GM18519 (cell line): ENCODE data around the gene PHF14.

ENCODE experiments used
- ATAC-seq: cut with Tn5 transposase; IDR thresholded peaks from one replicate; pipeline ENCODE4 v1.9.1; 2021; ENCODE audit warnings: mild to moderate bottlenecking, moderate library complexity; ENCODE audit not compliant: unreplicated experiment, low FRiP score

PHF14 gene

GRCh38 chr7:11170175-11170574 is 196.5 kb downstream of the PHF14 start:
- ATAC-seq = no peak

- ATAC-seq = no peak
These were observed 197.3 kb downstream of the PHF14 start for GRCh38 chr7:11170863-11171568.

GRCh38 chr7:11171569-11172192 is 198.0 kb downstream of the PHF14 start:
- no peak for ATAC-seq

- ATAC-seq = no peak
These were observed 199.2 kb downstream of the PHF14 start for GRCh38 chr7:11172835-11173234.

GRCh38 chr7:11175371-11175770 is 201.7 kb downstream of the PHF14 start:
- no peak for ATAC-seq

DNA sequence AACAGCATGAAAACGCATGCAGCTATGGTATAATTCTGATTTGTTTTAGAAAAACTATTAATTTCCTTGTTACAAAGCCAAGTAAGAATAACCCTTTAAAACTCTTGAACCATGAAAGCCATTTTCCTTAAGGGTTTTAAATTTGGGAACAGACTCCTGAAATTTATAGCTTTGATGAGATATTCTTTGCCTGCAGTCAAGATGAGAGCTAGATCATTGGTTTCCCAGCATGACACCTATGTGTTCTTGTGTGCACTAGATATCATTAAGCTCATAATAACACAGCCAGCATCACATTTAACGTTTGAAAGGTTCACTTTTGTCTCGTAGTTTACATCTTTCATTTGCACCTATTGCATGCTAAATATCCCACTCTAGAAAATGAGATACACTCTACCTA is 202.2 kb downstream of the PHF14 start:
- ATAC-seq = no peak

DNA sequence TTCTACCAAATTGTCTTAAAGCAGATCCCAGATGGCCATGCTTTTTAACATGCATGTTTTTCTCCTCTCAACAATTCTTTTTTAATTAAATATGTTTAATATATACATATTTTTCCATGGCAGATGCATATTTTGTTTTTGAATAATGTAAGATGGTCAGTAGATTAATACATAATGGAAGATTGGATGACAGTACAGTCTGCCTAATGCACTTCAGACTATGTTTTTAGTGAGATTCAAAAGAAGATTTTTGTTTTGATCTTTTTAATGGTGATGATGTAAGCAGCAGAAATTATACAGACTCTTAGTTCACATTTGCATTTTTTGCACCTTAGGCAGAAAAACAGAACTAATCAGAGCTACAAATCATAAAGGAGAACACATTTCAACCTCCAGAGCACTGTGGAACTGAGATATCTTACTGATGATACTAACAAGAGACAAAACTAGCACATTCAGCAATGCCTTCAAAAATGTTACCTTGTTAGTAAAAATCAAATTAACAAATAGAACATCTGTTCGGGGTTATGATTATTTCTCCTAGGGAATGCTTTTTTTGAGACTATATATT is 203.4 kb downstream of the PHF14 start:
- ATAC-seq = no peak

GRCh38 chr7:11177793-11178192 is 204.1 kb downstream of the PHF14 start:
- ATAC-seq = no peak

DNA sequence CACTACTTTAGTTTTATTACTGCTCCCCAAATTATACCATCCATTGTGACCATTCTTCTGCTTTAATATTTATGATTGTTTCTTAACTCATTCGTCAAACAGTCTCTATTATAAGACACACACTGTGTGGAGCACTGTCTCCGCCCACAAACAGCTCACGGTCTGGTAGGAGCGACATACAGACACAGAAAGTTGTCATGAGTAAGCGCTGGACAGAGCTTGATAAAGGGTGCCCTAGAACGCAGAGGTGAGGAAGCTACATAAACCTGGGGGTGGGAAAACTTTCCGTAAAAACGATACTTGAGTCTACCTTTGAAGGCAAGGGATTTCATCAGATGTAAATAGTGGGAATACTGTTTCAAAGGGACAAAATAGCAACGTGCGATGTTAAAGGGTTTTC is 207.9 kb downstream of the PHF14 start:
- ATAC-seq = no peak

GRCh38 chr7:11182736-11183135 is 209.1 kb downstream of the PHF14 start:
- no peak for ATAC-seq

DNA sequence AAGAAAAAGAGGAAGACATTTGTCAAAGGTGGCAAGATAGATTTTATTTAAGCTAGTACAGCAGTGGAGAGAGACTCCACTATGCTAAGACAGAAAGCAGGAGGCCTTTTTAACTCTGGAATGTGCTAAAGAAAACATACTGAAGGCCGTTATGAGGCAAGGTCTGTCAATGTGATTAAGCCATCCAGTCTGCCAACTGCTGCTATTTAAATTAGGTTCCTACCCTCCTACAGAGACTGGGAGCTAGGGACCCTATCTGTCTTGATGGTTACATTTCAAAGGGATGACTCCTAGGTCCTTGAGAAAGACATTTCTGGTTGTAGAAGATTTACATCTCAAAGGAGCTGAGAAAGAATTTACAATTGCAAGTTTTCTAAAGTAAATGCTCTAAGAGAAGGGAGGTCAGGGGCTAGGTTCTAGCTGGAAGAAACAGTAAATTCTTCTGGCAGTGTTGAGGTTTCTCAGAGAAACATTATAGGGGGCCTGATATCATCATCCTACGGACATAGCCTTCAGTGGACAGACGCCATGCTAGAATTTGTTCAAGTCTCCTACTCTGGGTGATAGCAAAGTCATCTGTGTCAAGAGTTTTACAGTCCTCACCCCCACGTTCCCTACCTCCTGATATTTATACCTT is 211.6 kb downstream of the PHF14 start:
- ATAC-seq = no peak

GRCh38 chr7:11188529-11189310 is 215.0 kb downstream of the PHF14 start:
- ATAC-seq = no peak

- ATAC-seq = no peak
These were observed 217.4 kb downstream of the PHF14 start for GRCh38 chr7:11191081-11191480.

- ATAC-seq = no peak
These were observed 218.0 kb downstream of the PHF14 start for GRCh38 chr7:11191574-11192220.

GRCh38 chr7:11192506-11192905 is 218.8 kb downstream of the PHF14 start:
- ATAC-seq = no peak

- ATAC-seq = no peak
These were observed 219.6 kb downstream of the PHF14 start for GRCh38 chr7:11193131-11193867.

DNA sequence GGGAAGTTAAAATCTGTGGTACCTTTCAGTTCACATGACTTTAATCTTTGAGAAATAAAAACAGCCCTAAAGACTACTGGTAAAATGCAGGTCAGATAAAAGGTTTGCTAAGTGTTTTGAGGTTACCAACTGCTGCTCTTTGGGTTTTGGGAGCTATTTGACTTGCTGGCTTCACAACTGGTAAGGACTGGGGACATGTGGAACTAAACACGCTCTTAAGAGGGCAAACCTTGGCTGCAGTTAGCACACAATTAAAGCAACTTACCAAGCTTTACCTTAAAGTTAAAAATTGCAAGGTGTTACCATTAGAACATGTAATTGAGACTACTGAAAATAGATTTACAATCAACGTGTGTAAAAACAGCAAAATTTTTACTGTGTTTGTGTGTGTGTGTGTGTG is 220.2 kb downstream of the PHF14 start:
- no peak for ATAC-seq

DNA sequence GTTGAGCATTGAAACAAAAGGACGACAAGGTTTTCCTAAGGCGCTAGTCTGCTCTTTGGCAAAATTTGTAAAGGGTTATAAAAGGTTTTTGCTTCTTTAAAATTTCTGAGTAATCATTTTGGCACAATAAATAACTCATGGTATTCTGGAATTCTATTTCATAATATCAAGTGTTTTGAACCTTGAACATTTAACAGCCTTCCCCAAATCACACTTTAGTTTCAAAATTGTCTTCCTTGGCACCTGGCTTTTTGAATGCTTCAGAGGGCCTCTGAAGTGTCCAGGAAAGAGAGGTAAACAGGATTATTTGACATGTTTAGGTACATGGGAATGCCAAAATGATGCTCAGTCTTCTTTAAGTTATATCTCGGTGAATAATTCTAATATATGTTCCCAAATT is 220.8 kb downstream of the PHF14 start:
- ATAC-seq = no peak

- no peak for ATAC-seq
These were observed 221.8 kb downstream of the PHF14 start for GRCh38 chr7:11195502-11195901.

DNA sequence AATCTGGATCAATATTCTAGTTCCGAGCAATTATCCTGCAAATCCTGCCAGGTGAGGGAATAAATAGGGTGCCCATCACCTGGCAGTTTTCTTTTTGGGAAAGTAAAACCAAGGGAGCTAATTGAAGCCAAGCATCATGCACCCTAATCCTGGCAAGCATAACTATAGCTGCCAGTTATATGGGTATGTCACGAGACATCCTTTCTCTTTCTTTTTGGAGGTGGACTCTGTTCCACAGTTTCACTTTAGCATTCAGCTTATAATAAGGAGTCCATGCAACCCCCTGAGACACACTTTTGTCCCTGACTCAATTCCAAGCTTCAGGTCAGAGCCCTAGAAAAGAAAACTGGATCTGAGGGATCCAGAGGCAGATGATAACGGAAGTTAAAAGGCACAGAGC is 222.5 kb downstream of the PHF14 start:
- no peak for ATAC-seq
